ENCODE results near the gene TRIB2.

The TRIB2 gene

DNA sequence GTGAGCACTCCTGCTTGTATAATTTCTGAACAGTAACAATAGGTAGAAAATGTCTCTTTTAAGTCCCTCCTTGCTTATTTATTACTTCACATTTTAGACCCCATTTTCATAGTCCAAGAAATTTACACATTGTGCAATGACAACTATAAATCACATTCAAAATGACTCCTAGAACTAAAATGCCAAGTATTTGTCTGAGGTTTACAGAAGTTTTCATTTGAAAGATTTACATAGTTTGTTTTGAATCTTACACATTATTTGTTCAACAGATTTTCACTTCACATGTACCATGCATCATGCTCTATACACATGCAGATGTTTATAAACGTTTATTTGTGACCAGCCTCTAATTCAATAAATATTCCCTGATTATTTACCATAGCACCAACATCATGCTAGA is 15.7 kb upstream of the TRIB2 start:
- Histone ChIP-seq H3K4me1 (ENCODE audit: low read depth, poor library complexity, severe bottlenecking) (no peaks in the 10 kb centered on the region), H3K9ac (no peak overlapping the region), H4K20me1 (ENCODE audit: insufficient read depth) (no peaks in the 10 kb centered on the region), H3K27ac (no peak overlapping the region), H2AFZ (ENCODE audit: low read depth) (no peak overlapping the region), H3K4me2 (no peak overlapping the region), H3K4me3 (IDR thresholded peaks at IDR 0.05; ENCODE audit: insufficient read depth, low read depth, low read length) (no peak overlapping the region), H3K27me3 (ENCODE audit: insufficient read depth, low read depth) (no peaks in the 10 kb centered on the region), H3K79me2 (ENCODE audit: insufficient read depth, low read depth) (no peaks in the 10 kb centered on the region), H3K36me3 (ENCODE audit: insufficient read depth) (no peaks in the 10 kb centered on the region)
- TF ChIP-seq, protein P1, sequence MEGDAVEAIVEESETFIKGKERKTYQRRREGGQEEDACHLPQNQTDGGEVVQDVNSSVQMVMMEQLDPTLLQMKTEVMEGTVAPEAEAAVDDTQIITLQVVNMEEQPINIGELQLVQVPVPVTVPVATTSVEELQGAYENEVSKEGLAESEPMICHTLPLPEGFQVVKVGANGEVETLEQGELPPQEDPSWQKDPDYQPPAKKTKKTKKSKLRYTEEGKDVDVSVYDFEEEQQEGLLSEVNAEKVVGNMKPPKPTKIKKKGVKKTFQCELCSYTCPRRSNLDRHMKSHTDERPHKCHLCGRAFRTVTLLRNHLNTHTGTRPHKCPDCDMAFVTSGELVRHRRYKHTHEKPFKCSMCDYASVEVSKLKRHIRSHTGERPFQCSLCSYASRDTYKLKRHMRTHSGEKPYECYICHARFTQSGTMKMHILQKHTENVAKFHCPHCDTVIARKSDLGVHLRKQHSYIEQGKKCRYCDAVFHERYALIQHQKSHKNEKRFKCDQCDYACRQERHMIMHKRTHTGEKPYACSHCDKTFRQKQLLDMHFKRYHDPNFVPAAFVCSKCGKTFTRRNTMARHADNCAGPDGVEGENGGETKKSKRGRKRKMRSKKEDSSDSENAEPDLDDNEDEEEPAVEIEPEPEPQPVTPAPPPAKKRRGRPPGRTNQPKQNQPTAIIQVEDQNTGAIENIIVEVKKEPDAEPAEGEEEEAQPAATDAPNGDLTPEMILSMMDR (conservative IDR thresholded peaks at IDR 0.05; ENCODE audit: low read depth, low read length), result no peak

DNA sequence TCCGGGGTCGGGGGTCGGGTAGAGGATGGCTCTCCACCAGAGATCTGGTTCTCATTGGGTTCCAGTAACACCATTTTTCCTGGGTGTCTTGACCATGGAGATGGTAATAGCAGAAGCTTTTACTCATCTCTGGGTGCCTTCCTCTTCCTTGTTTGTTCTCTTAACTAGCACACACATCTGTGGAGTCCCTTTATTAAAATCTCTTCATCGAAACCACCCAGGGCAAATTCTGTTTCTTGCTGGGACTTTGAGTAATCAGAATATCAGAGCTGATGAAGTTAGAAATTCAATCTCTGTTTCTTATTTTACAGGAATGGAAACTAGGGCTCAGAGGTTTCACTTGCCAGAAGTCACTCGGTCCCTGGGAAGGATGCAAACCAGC is 15.0 kb upstream of the TRIB2 start:
- H3K4me2 ChIP-seq, result no peak overlapping the region
- H3K27me3 ChIP-seq (ENCODE audit: insufficient read depth, low read depth), result no peaks in the 10 kb centered on the region
- no peaks in the 10 kb centered on the region for H3K36me3 ChIP-seq (ENCODE audit: insufficient read depth)
- TF ChIP-seq, protein P1 (conservative IDR thresholded peaks at IDR 0.05; ENCODE audit: low read depth, low read length), result no peak
- H3K4me1 ChIP-seq (ENCODE audit: low read depth, poor library complexity, severe bottlenecking), result no peaks in the 10 kb centered on the region
- no peak overlapping the region for H3K9ac ChIP-seq
- no peak overlapping the region for H2AFZ ChIP-seq (ENCODE audit: low read depth)
- H3K27ac ChIP-seq, result no peak overlapping the region
- H3K4me3 ChIP-seq (IDR thresholded peaks at IDR 0.05; ENCODE audit: insufficient read depth, low read depth, low read length), result no peak overlapping the region
- no peaks in the 10 kb centered on the region for H4K20me1 ChIP-seq (ENCODE audit: insufficient read depth)
- no peaks in the 10 kb centered on the region for H3K79me2 ChIP-seq (ENCODE audit: insufficient read depth, low read depth)

DNA sequence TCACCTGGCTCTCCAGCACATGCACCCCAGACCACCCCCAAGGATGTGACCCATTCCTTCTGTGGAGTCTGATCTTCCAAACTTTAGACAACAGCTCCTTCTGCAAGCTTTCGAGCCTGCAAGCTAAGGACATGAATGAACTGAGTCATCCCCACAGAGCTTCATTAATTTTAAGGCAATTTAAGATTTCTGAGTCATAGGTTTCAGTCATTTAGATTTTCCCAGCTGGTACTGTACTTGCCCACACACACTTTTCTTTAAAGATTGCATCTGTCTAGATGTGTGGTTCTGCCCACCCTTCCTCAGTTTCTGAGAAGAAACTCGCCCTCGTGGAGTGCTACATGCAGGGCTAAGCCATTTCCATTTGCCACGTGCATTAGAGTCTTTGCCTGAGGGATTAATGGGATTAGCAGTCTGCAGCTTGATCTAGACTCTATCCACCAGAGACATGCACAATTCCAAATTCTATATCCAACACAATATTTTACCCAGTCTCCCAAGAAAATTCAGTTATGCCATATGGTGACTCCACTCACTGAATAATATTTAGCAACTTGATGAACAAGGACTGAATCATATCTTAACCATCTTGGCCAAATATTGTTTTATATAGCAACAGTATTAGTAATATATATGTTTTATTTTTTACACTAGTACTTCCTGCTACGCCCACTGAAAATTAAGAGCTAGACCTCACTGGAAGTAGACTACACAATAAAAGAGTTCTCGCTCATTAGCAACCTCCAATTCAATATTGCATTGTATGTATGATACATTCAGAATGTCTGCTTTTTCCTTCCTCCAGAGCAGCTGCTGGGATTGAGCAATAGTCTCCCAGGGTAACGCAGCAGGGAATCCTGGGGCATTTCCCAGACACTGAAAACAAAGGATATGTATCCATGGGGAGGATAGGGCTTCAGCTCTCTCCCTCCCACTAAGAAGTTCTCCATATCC is 14.3 kb upstream of the TRIB2 start:
- H3K4me2 ChIP-seq, result no peak overlapping the region
- no peak overlapping the region for H2AFZ ChIP-seq (ENCODE audit: low read depth)
- H3K4me1 ChIP-seq (ENCODE audit: low read depth, poor library complexity, severe bottlenecking), result no peaks in the 10 kb centered on the region
- no peak overlapping the region for H3K9ac ChIP-seq
- H3K27me3 ChIP-seq (ENCODE audit: insufficient read depth, low read depth), result no peaks in the 10 kb centered on the region
- TF ChIP-seq, protein P1 (conservative IDR thresholded peaks at IDR 0.05; ENCODE audit: low read depth, low read length), result no peak
- H3K27ac ChIP-seq, result no peak overlapping the region
- H3K4me3 ChIP-seq (IDR thresholded peaks at IDR 0.05; ENCODE audit: insufficient read depth, low read depth, low read length), result no peak overlapping the region
- no peaks in the 10 kb centered on the region for H3K79me2 ChIP-seq (ENCODE audit: insufficient read depth, low read depth)
- no peaks in the 10 kb centered on the region for H4K20me1 ChIP-seq (ENCODE audit: insufficient read depth)
- no peaks in the 10 kb centered on the region for H3K36me3 ChIP-seq (ENCODE audit: insufficient read depth)

DNA sequence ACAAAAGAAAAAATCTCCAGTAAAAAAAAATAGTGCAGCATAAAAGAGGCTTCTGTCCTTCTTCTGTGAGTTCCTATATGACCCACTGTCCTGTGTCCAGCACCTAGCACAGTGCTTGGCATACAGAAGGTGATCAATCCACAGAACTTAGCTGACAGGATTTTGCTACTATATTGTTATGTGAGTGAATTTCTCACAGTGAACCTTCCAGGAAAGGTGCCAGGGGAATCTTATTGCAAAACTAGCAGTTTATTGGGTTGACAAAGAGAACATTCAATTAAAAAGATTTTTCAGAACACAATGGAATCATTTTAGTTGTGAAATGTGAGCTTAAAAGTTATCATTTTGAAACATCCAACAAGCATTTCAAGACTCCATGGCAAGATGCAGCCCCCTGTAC is 12.4 kb upstream of the TRIB2 start:
- Histone ChIP-seq H3K36me3 (ENCODE audit: insufficient read depth) (no peaks in the 10 kb centered on the region), H3K9ac (no peak overlapping the region), H3K27me3 (ENCODE audit: insufficient read depth, low read depth) (no peaks in the 10 kb centered on the region), H4K20me1 (ENCODE audit: insufficient read depth) (no peaks in the 10 kb centered on the region), H2AFZ (ENCODE audit: low read depth) (no peak overlapping the region), H3K4me1 (ENCODE audit: low read depth, poor library complexity, severe bottlenecking) (no peaks in the 10 kb centered on the region), H3K4me3 (IDR thresholded peaks at IDR 0.05; ENCODE audit: insufficient read depth, low read depth, low read length) (no peak overlapping the region), H3K27ac (no peak overlapping the region), H3K79me2 (ENCODE audit: insufficient read depth, low read depth) (no peaks in the 10 kb centered on the region), H3K4me2 (no peak overlapping the region)
- TF ChIP-seq, protein P1 (conservative IDR thresholded peaks at IDR 0.05; ENCODE audit: low read depth, low read length), result no peak
